ENCODE results near the gene PKN2. TPM values are rescaled to one million over a fixed set of nuclear protein-coding genes. Genes with fewer than 3 reads are reported as not detected.

The PKN2 gene
- total and polyA plus RNA-seq, 2 experiments from 2014 or later, result 14.6 to 29.4 TPM

GRCh38 chr1:88650676-88651418, 33.2 kb upstream of the PKN2 start (continued):
- TF ChIP-seq ZNF462 (CRISPR knock-in tag; IDR thresholded peaks at IDR 0.05), result no peak
- no peak for TF ChIP-seq JUNB (IDR thresholded peaks at IDR 0.05; ENCODE audit: unreplicated experiment)
- TF ChIP-seq POLR2AphosphoS5 (IDR thresholded peaks at IDR 0.05; ENCODE audit: low read depth), result no peak
- no peak for TF ChIP-seq CTCF (conservative IDR thresholded peaks at IDR 0.05; ENCODE audit: low read depth in 2 of 2)
- TF ChIP-seq ZNF331 (CRISPR knock-in tag; IDR thresholded peaks at IDR 0.05; ENCODE audit: low read depth), result no peak
- no peak for TF ChIP-seq ZNF114 (CRISPR knock-in tag; IDR thresholded peaks at IDR 0.05)
- TF ChIP-seq STAT1 (IDR thresholded peaks at IDR 0.05; ENCODE audit: unreplicated experiment), result no peak

- Mint-ChIP-seq H3K27me3 (ENCODE audit: insufficient read depth, low read depth, poor library complexity) (no peaks in the 10 kb centered on the region), H3K9me3 (no peaks in the 10 kb centered on the region), H3K27ac (no peak overlapping the region), H3K36me3 (ENCODE audit: low read depth) (no peaks in the 10 kb centered on the region), H3K4me1 (peaks cover 7% of the 10 kb centered on the region), H3K4me3 (no peak overlapping the region)
- Histone ChIP-seq H2AFZ (no peak overlapping the region), H4K20me1 (replicated peaks; ENCODE audit: insufficient read depth) (no peaks in the 10 kb centered on the region), H3K36me3 (ENCODE audit: insufficient read depth) (no peaks in the 10 kb centered on the region), H3K4me3 (no peak overlapping the region), H3F3A (replicated peaks; ENCODE audit: low read depth) (no peaks in the 10 kb centered on the region), H3K79me2 (replicated peaks; ENCODE audit: insufficient read depth) (no peaks in the 10 kb centered on the region), H3K4me2 (no peak overlapping the region), H3K27ac (ENCODE audit: low read depth) (no peak overlapping the region), H3K27me3 (ENCODE audit: insufficient read depth) (no peaks in the 10 kb centered on the region), H3K9me2 (ENCODE audit: insufficient read depth) (no peaks in the 10 kb centered on the region), H3K4me1 (ENCODE audit: insufficient read depth) (peaks cover 3% of the 10 kb centered on the region; the same call in 1 of the 2 replicates)
- DNase-seq (ENCODE audit: low spot score), result no peak
- ATAC-seq, result no peak
- TF ChIP-seq CTCF (conservative IDR thresholded peaks at IDR 0.05; ENCODE audit: low read depth in 2 of 2), result no peak
- no peak for TF ChIP-seq EZH2phosphoT487 (IDR thresholded peaks at IDR 0.05; ENCODE audit: unreplicated experiment)
- no peak for TF ChIP-seq STAT1 (IDR thresholded peaks at IDR 0.05; ENCODE audit: unreplicated experiment)
- no peak for TF ChIP-seq EZH2 (IDR thresholded peaks at IDR 0.05; ENCODE audit: low read depth, unreplicated experiment)
- TF ChIP-seq POLR2AphosphoS5 (IDR thresholded peaks at IDR 0.05; ENCODE audit: low read depth), result no peak
- no peak for TF ChIP-seq CREB1 (CRISPR knock-in tag; IDR thresholded peaks at IDR 0.05; ENCODE audit: low read depth)
- TF ChIP-seq ZNF331 (CRISPR knock-in tag; IDR thresholded peaks at IDR 0.05; ENCODE audit: low read depth), result no peak
Measured at GRCh38 chr1:88655140-88655539, 28.9 kb upstream of the PKN2 start.

Data from GM23338 (cell line).